Kidney capillary endothelial cell (primary cell): Measurements from ENCODE around the gene RNPEPL1.
"Not testable (repeated sequence)": the region's sequence is repeated elsewhere in the genome, so short reads cannot be mapped to it uniquely, and the experiment has no call there.

ENCODE experiments used
- DNase-seq: peaks from one replicate; pipeline ENCODE4 v3.0.0-alpha.2; 2018; ENCODE audit warnings: low spot score

Gene RNPEPL1

GRCh38 chr2:240538031-240538780 is 30.1 kb upstream of the RNPEPL1 start:
- no peak for DNase-seq

GRCh38 chr2:240539101-240539500 is 29.2 kb upstream of the RNPEPL1 start:
- not testable (repeated sequence) for DNase-seq

GRCh38 chr2:240539906-240540305 is 28.4 kb upstream of the RNPEPL1 start:
- DNase-seq, result no peak

GRCh38 chr2:240551288-240551687 is 17.0 kb upstream of the RNPEPL1 start:
- no peak for DNase-seq

- no peak for DNase-seq
Measured at GRCh38 chr2:240551811-240552210, 16.5 kb upstream of the RNPEPL1 start.

- DNase-seq, result no peak
Measured at GRCh38 chr2:240553956-240554480, 14.3 kb upstream of the RNPEPL1 start.

GRCh38 chr2:240554767-240555493 is 13.4 kb upstream of the RNPEPL1 start:
- no peak for DNase-seq

GRCh38 chr2:240555541-240556250 is 12.6 kb upstream of the RNPEPL1 start:
- DNase-seq, result no peak

GRCh38 chr2:240556553-240557100 is 11.7 kb upstream of the RNPEPL1 start:
- no peak for DNase-seq

GRCh38 chr2:240557101-240557751 is 11.1 kb upstream of the RNPEPL1 start:
- no peak for DNase-seq

GRCh38 chr2:240557808-240558207 is 10.5 kb upstream of the RNPEPL1 start, which contains the start of gene ANKMY1:
TSS of gene ANKMY1 (minus strand) at chr2:240557988. CDS start at chr2:240557335, 653 bp downstream.
- peak; percentile 57 for DNase-seq

- no peak for DNase-seq
Measured at GRCh38 chr2:240558236-240558761, 10.0 kb upstream of the RNPEPL1 start.

- no peak for DNase-seq
Measured at GRCh38 chr2:240559286-240559685, 9.0 kb upstream of the RNPEPL1 start.

GRCh38 chr2:240560084-240560479 is 8.2 kb upstream of the RNPEPL1 start, which contains the start of gene DUSP28:
TSS of gene DUSP28 (plus strand) at chr2:240560357. CDS start at chr2:240560685, 328 bp downstream.
- DNase-seq, result peak; percentile 72

GRCh38 chr2:240560480-240561324 is 7.6 kb upstream of the RNPEPL1 start:
- peak; percentile 98 for DNase-seq

- DNase-seq, result peak; percentile 76
Measured at GRCh38 chr2:240561325-240561971, 6.8 kb upstream of the RNPEPL1 start.

- DNase-seq, result not testable (repeated sequence)
Measured at GRCh38 chr2:240563231-240563630, 5.1 kb upstream of the RNPEPL1 start.

- no peak for DNase-seq
Measured at GRCh38 chr2:240563951-240564560, 4.2 kb upstream of the RNPEPL1 start.
